ENCODE data around the gene SURF2.

- TF ChIP-seq ETS1 (IDR thresholded peaks at IDR 0.05) (no peak), CTCF (conservative IDR thresholded peaks at IDR 0.05; ENCODE audit: low read depth in 2 of 2) (no peak), NANOG (IDR thresholded peaks at IDR 0.05; ENCODE audit: borderline replicate concordance) (no peak), POLR2AphosphoS5 (IDR thresholded peaks at IDR 0.05; ENCODE audit: low read depth) (no peak), CREB1 (CRISPR knock-in tag; IDR thresholded peaks at IDR 0.05; ENCODE audit: low read depth) (no peak), EZH2 (IDR thresholded peaks at IDR 0.05; ENCODE audit: low read depth, unreplicated experiment) (no peak), JUNB (IDR thresholded peaks at IDR 0.05; ENCODE audit: unreplicated experiment) (no peak), REST (IDR thresholded peaks at IDR 0.05; ENCODE audit: unreplicated experiment) (no peak), EZH2phosphoT487 (IDR thresholded peaks at IDR 0.05; ENCODE audit: unreplicated experiment) (no peak), ZNF331 (CRISPR knock-in tag; IDR thresholded peaks at IDR 0.05; ENCODE audit: low read depth) (no peak), ZNF462 (CRISPR knock-in tag; IDR thresholded peaks at IDR 0.05) (no peak)
Observed at GRCh38 chr9:133340916-133341315, 15.4 kb upstream of the SURF2 start.
